Astrocyte of the cerebellum (primary cell): ENCODE data around the gene UCN.

Experiments
- DNase-seq: peaks from one replicate; pipeline ENCODE4 v3.0.0-alpha.2; 2011; ENCODE audit warnings: low read depth
- H3K4me3 ChIP-seq: 2 replicates; pipeline ENCODE4 v1.5.1; 2011; ENCODE audit warnings: mild to moderate bottlenecking, low read depth, low read length, moderate library complexity
- in situ Hi-C: cut with HindIII; loops from 2 replicates; pipeline ENCODE4 v1.10.0; 2017; ENCODE audit warnings: low sequenced_read_pairs
- TF ChIP-seq, protein P1 (sequence below): IDR thresholded peaks from 2 replicates; pipeline ENCODE4 v1.5.1; 2012; ENCODE audit warnings: low read length, low read depth, moderate library complexity, mild to moderate bottlenecking; ENCODE audit errors: missing control alignments

The UCN gene

DNA sequence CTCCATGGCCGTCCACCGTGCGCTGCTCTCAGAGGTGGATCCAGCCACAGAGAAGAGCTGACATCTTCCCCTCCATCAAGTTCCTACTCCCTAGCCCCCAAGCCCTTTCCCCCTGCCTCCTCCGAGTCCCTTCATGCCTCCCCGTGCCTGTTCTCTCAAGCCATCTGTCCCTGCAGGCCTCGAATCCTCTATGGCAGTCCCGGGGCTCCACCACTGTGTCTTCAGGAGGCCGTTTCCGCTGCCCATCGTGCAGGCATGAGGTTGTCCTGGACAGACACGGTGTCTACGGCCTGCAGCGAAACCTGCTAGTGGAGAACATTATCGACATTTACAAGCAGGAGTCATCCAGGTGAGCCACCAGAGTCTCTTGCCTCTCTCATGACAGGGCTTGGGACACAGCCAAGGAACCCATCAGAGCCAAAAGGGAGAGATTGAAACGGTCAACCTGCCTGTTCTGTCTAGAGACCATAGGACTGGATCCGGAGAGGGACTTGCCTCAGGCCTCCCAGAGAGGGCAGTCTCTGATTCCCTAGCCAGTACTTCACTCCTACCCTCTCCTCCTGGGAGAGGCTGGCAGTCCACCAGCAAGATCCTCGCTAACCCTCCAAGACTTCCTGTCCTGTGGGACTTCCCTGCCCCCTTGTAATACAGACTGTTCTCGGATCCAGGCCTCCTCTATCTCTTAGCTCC lies 9.7 kb downstream of the UCN start:
- no peak for DNase-seq
- in situ Hi-C loops, result no loop called here
- TF ChIP-seq, protein P1, sequence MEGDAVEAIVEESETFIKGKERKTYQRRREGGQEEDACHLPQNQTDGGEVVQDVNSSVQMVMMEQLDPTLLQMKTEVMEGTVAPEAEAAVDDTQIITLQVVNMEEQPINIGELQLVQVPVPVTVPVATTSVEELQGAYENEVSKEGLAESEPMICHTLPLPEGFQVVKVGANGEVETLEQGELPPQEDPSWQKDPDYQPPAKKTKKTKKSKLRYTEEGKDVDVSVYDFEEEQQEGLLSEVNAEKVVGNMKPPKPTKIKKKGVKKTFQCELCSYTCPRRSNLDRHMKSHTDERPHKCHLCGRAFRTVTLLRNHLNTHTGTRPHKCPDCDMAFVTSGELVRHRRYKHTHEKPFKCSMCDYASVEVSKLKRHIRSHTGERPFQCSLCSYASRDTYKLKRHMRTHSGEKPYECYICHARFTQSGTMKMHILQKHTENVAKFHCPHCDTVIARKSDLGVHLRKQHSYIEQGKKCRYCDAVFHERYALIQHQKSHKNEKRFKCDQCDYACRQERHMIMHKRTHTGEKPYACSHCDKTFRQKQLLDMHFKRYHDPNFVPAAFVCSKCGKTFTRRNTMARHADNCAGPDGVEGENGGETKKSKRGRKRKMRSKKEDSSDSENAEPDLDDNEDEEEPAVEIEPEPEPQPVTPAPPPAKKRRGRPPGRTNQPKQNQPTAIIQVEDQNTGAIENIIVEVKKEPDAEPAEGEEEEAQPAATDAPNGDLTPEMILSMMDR, result no peak

DNA sequence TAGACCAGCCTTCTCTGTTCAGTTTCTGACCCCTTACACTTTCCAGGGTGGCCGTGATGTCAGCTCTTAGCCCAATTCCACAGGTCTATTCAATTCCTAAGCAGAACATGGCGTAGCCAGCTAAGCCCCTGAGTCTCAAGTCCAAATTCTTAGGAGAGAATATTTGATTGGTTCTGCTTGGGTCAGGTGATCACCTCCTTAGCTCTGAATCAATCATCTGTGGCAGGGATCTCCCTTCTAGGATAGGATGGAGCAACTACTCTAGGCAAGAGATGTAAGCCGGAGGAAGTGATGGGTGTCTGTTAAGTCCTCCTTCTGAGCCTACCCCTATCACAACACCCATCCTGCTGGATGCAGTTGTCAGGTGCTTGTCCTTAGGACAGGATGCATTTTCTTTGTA lies 11.1 kb downstream of the UCN start:
- DNase-seq, result no peak
- TF ChIP-seq, protein P1, result no peak
- no peak overlapping the region for H3K4me3 ChIP-seq

More for the DNA sequence above, 9.7 kb downstream of the UCN start:
- no peak overlapping the region for H3K4me3 ChIP-seq

DNA sequence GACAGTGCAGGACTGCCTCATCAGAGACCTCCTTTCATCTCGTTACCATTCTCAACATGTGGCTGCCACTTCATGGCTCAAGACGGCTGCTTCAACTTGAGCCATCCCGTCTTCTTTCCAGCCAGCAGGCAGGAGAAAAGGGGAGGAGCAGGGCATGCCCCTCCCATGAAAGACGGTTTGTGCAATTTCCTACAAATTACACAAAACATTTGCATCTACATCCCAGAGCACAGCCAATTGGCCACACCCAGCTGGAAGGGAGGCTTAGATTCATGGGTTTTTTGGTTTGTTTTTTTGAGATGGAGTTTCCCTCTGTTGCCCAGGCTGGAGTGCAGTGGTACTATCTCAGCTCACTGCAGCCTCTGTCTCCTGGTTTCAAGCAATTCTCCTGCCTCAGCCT lies 11.8 kb downstream of the UCN start:
- no peak for DNase-seq
- TF ChIP-seq, protein P1, result no peak
- no peak overlapping the region for H3K4me3 ChIP-seq
- in situ Hi-C loops, result no loop called here

More for the DNA sequence above, 11.1 kb downstream of the UCN start:
- in situ Hi-C loops, result no loop called here

DNA sequence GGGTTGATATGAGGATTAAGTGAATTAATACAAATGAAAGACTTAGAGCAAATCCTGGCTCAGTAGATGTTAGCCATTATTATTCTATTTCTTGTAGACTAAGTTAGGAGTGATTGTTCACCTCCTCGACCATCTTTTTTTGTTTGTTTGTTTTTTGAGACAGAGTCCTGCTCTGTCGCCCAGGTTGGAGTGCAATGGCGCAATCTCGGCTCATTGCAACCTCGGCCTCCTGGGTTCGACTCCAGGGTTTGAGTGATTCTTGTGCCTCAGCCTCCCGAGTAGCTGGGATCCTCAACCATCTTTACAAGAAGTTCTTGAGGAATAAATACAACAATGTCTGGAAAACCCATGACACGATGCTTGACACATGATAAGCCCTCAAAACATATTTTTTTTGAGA lies 13.3 kb downstream of the UCN start:
- no peak overlapping the region for H3K4me3 ChIP-seq
- TF ChIP-seq, protein P1, result no peak
- no peak for DNase-seq
- in situ Hi-C loops, result no loop called here

DNA sequence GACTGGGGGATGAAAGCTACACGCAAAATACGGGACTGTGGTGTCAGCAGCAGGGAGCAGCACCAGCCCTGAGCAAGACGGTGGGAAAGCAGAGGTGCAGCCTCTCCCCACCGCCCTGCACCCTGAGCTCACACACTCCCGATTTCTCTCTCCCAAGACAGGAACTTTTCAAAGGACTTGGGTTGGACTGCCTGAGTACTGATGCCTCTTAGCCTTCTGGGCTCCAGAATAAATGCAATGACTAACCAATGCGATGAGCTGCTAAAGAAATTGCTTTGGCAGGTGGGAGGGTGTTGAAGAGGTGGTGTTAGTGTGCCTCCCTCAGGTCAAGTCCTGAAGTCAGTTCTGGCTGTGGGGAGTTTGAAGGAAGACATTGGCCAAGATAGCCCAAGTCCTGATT lies 16.4 kb downstream of the UCN start:
- DNase-seq, result no peak
- H3K4me3 ChIP-seq, result no peak overlapping the region
- in situ Hi-C loops, result no loop called here
- TF ChIP-seq, protein P1, result no peak

DNA sequence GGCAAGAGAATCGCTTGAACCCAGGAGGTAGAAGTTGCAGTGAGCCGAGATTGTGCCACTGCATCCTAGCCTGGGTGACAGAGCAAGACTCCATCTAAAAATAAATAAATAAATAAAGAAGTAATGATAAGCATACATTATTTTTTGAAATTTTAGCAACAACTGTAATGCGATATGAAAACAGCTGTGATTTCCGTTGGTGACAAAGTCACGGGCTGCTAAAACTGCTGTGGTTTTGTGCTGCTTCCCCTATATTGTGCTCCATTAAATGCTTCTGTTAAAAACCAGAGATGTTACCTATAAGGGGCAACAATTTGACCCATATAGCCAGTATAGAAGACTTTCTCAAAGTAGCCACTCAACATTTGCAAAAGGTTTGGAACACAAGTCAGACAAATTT lies 17.7 kb downstream of the UCN start:
- TF ChIP-seq, protein P1, result no peak
- in situ Hi-C loops, result no loop called here
- no peak overlapping the region for H3K4me3 ChIP-seq
- no peak for DNase-seq
